H1 (cell line): ENCODE data around the gene MMGT1.

Experiments
- CTCF ChIP-seq, 3 experiments: IDR thresholded peaks; 1 replicate in 2 of 3; 2 replicates in 1 of 3; pipeline versions ENCODE4 v1.5.1 to v1.6.1; 2011; ENCODE audit warnings: low read length in 3 of 3, mild to moderate bottlenecking in 3 of 3, inconsistent platforms in 2 of 3, low read depth in 1 of 3, moderate library complexity in 1 of 3; ENCODE audit not compliant: insufficient read depth in 1 of 3; ENCODE audit errors: control extremely low read depth in 1 of 3
- JUN ChIP-seq: IDR thresholded peaks from 2 replicates; pipeline ENCODE4 v1.6.1; 2011; ENCODE audit warnings: low read depth, mild to moderate bottlenecking, improper control_type of control experiment, low read length
- POLR2A ChIP-seq, 2 experiments: IDR thresholded peaks; 1 replicate in 1 of 2; 2 replicates in 1 of 2; pipeline ENCODE4 v1.6.1; 2011; ENCODE audit warnings: low read depth in 2 of 2, low read length in 2 of 2, mild to moderate bottlenecking in 2 of 2; ENCODE audit errors: control extremely low read depth in 1 of 2
- TCF12 ChIP-seq: IDR thresholded peaks from 2 replicates; pipeline ENCODE4 v1.6.1; 2011; ENCODE audit warnings: low read depth, mild to moderate bottlenecking, low read length
- USF2 ChIP-seq: IDR thresholded peaks from 2 replicates; pipeline ENCODE4 v1.6.1; 2011; ENCODE audit warnings: low read length, improper control_type of control experiment

GRCh38 chrX:136019226-136019625 lies 45.4 kb upstream of the MMGT1 start:
- no peak for TF ChIP-seq CTCF (IDR thresholded peaks at IDR 0.05; ENCODE audit: control extremely low read depth in 1 of 3, insufficient read depth in 1 of 3, low read depth in 1 of 3, low read length in 3 of 3)
- no peak for TF ChIP-seq USF2
- TF ChIP-seq TCF12 = no peak
- no peak for TF ChIP-seq JUN
- no peak for TF ChIP-seq POLR2A (IDR thresholded peaks at IDR 0.05; ENCODE audit: control extremely low read depth in 1 of 2, low read depth in 2 of 2, low read length in 2 of 2)
